Muscle of back (tissue), 11 donors: ENCODE results near the gene TRIM2. TPM values are rescaled to one million over a fixed set of nuclear protein-coding genes. Genes with fewer than 3 reads are reported as not detected.
A peak's percentile ranks its signal among the peaks of the same experiment; 100 is the strongest.

Source experiments
- DNase-seq, 3 donors: peaks; one replicate each; pipeline versions ENCODE4 v3.0.0 to v3.0.0-alpha.2; 2013
- polyA plus RNA-seq, 10 donors: library from polyadenylated mRNA; unstranded; fragments of 120-200 nt; gene quantifications; one replicate each; pipeline ENCODE4 v1.2.1, GENCODE V29; 2013; ENCODE audit not compliant: insufficient read length in 10 of 10

TRIM2 gene
- polyA plus RNA-seq, 10 donors = 19.5 to 39.0 (median 21.8) TPM

- DNase-seq = no peak
These were observed 168.8 kb downstream of the TRIM2 start for GRCh38 chr4:153372967-153373562.

- peak in 2 of 3 donors; percentile 53 to 67 for DNase-seq
These were observed 170.2 kb downstream of the TRIM2 start for GRCh38 chr4:153374442-153374841.

GRCh38 chr4:153375303-153375702 lies 171.1 kb downstream of the TRIM2 start:
- DNase-seq = no peak

- peak in 2 of 3 donors; percentile 15 to 45 for DNase-seq
These were observed 178.9 kb downstream of the TRIM2 start for GRCh38 chr4:153383131-153383530.

GRCh38 chr4:153384160-153384559 lies 179.9 kb downstream of the TRIM2 start:
- DNase-seq = no peak

- DNase-seq = no peak
These were observed 181.5 kb downstream of the TRIM2 start for GRCh38 chr4:153385784-153386183.

- no peak for DNase-seq
These were observed 183.7 kb downstream of the TRIM2 start for GRCh38 chr4:153387981-153388380.

Other genes with a start within 250 kb of the TRIM2 start
- 10 to 100 TPM in 1 of 10 donors, 1 to 10 TPM in 9; 4.3 to 13.0 (median 6.2) TPM for gene MND1, start 140.2 kb downstream of the TRIM2 start, polyA plus RNA-seq